SK-N-SH treated with all-trans-retinoic acid at 6 μM for 48 hours (cell line): ENCODE data around the gene CBX1.

ENCODE experiments used
- ATAC-seq: fragments of 200-7000 bp; cut with Tn5 transposase; 3 replicates; pipeline ENCODE4 v1.9.1; 2020; ENCODE audit warnings: mild to moderate bottlenecking, moderate library complexity
- BACH2 ChIP-seq: fragments of 250-450 bp; sonication (Bioruptor Pico); IDR thresholded peaks from 2 replicates; pipeline ENCODE4 v1.9.0; 2021; ENCODE audit warnings: mild to moderate bottlenecking, borderline replicate concordance
- CREB5 ChIP-seq: fragments of 250-450 bp; sonication (Bioruptor Pico); IDR thresholded peaks from 2 replicates; pipeline ENCODE4 v1.5.1; 2020; ENCODE audit warnings: low read depth, mild to moderate bottlenecking, moderate library complexity
- CSDC2 ChIP-seq: fragments of 250-450 bp; sonication (Bioruptor Pico); IDR thresholded peaks from 2 replicates; pipeline ENCODE4 v1.5.0; 2020; ENCODE audit warnings: mild to moderate bottlenecking, moderate library complexity
- CSRNP3 ChIP-seq: fragments of 250-450 bp; sonication (Bioruptor Pico); IDR thresholded peaks from 2 replicates; pipeline ENCODE4 v1.5.1; 2021; ENCODE audit warnings: mild to moderate bottlenecking, moderate library complexity
- ESRRG ChIP-seq: fragments of 250-450 bp; sonication (Bioruptor Pico); IDR thresholded peaks from 2 replicates; pipeline ENCODE4 v1.6.1; 2021; ENCODE audit warnings: mild to moderate bottlenecking
- GLIS3 ChIP-seq: fragments of 250-450 bp; sonication (Bioruptor Pico); IDR thresholded peaks from 2 replicates; pipeline ENCODE4 v1.5.0; 2020; ENCODE audit warnings: mild to moderate bottlenecking, moderate library complexity
- ISL1 ChIP-seq: fragments of 250-450 bp; sonication (Bioruptor Pico); IDR thresholded peaks from 2 replicates; pipeline ENCODE4 v2.1.2; 2022; ENCODE audit warnings: mild to moderate bottlenecking, moderate library complexity
- OSR1 ChIP-seq: fragments of 250-450 bp; sonication (Bioruptor Pico); IDR thresholded peaks from 2 replicates; pipeline ENCODE4 v1.8.0; 2022; ENCODE audit warnings: moderate library complexity, mild to moderate bottlenecking, inconsistent platforms
- POU6F1 ChIP-seq: fragments of 250-450 bp; sonication (Bioruptor Pico); IDR thresholded peaks from 2 replicates; pipeline ENCODE4 v1.8.0; 2021; ENCODE audit warnings: low read depth, mild to moderate bottlenecking, moderate library complexity, borderline replicate concordance
- PPARA ChIP-seq: fragments of 250-450 bp; sonication (Bioruptor Pico); IDR thresholded peaks from 2 replicates; pipeline ENCODE4 v1.5.0; 2020; ENCODE audit warnings: mild to moderate bottlenecking, borderline replicate concordance
- RARB ChIP-seq: fragments of 250-450 bp; sonication (Bioruptor Pico); IDR thresholded peaks from 2 replicates; pipeline ENCODE4 v1.8.0; 2021; ENCODE audit warnings: mild to moderate bottlenecking, moderate library complexity
- SNAI2 ChIP-seq: fragments of 250-450 bp; sonication (Bioruptor Pico); IDR thresholded peaks from 2 replicates; pipeline ENCODE4 v1.5.0; 2020; ENCODE audit warnings: mild to moderate bottlenecking, moderate library complexity
- TCF4 ChIP-seq: fragments of 250-450 bp; sonication (Bioruptor Pico); IDR thresholded peaks from 2 replicates; pipeline ENCODE4 v1.8.0; 2021; ENCODE audit warnings: mild to moderate bottlenecking, moderate library complexity, borderline replicate concordance
- TOX ChIP-seq: fragments of 250-450 bp; sonication (Bioruptor Pico); IDR thresholded peaks from 2 replicates; pipeline ENCODE4 v1.8.0; 2021; ENCODE audit warnings: mild to moderate bottlenecking, moderate library complexity, borderline replicate concordance
- TSHZ2 ChIP-seq: fragments of 250-450 bp; sonication (Bioruptor Pico); IDR thresholded peaks from 2 replicates; pipeline ENCODE4 v1.5.0; 2020; ENCODE audit warnings: mild to moderate bottlenecking, moderate library complexity
- ZC3H10 ChIP-seq: fragments of 250-450 bp; sonication (Bioruptor Pico); IDR thresholded peaks from 2 replicates; pipeline ENCODE4 v1.5.1; 2021; ENCODE audit warnings: mild to moderate bottlenecking, moderate library complexity
- ZFP3 ChIP-seq: fragments of 250-450 bp; sonication (Bioruptor Pico); IDR thresholded peaks from 2 replicates; pipeline ENCODE4 v1.5.0; 2020; ENCODE audit warnings: mild to moderate bottlenecking, moderate library complexity
- ZFP30 ChIP-seq: fragments of 450-650 bp; formaldehyde crosslinking; IDR thresholded peaks from 2 replicates; pipeline ENCODE4 v1.5.0; 2022; ENCODE audit warnings: mild to moderate bottlenecking, moderate library complexity
- ZNF565 ChIP-seq: fragments of 450-650 bp; formaldehyde crosslinking; conservative IDR thresholded peaks from 2 replicates; pipeline ENCODE4 v1.5.0; 2020; ENCODE audit warnings: low read depth, mild to moderate bottlenecking, moderate library complexity
- ZNF70 ChIP-seq: fragments of 450-650 bp; formaldehyde crosslinking; IDR thresholded peaks from 2 replicates; pipeline ENCODE4 v1.5.0; 2020; ENCODE audit warnings: mild to moderate bottlenecking, moderate library complexity
- ZNF8 ChIP-seq: fragments of 450-650 bp; formaldehyde crosslinking; IDR thresholded peaks from 2 replicates; pipeline ENCODE4 v1.5.0; 2020; ENCODE audit warnings: mild to moderate bottlenecking, moderate library complexity
- TF ChIP-seq, protein P1 (sequence below): fragments of 250-450 bp; sonication (Bioruptor Pico); IDR thresholded peaks from 2 replicates; pipeline ENCODE4 v1.8.0; 2020; ENCODE audit warnings: mild to moderate bottlenecking, moderate library complexity, borderline replicate concordance

CBX1 gene

DNA sequence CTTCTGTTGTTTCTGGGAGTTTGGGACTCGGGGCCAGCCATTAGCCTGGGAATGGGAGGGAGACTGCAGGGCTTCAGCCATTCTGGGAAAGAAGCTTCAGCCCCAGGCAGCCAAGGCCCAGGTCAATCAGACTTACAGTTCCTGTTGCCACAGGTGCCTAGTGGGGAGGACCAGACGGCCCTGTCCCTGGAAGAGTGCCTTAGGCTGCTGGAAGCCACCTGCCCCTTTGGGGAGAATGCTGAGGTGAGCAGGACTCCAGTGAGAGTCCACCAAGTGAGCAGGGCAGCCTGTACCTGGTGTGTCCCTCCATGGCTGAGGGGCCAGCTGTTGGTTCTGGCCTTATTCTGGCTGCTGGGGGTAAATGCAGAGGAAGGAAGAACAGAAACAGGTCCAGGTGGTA lies 44.4 kb downstream of the CBX1 start:
- ATAC-seq = no peak

DNA sequence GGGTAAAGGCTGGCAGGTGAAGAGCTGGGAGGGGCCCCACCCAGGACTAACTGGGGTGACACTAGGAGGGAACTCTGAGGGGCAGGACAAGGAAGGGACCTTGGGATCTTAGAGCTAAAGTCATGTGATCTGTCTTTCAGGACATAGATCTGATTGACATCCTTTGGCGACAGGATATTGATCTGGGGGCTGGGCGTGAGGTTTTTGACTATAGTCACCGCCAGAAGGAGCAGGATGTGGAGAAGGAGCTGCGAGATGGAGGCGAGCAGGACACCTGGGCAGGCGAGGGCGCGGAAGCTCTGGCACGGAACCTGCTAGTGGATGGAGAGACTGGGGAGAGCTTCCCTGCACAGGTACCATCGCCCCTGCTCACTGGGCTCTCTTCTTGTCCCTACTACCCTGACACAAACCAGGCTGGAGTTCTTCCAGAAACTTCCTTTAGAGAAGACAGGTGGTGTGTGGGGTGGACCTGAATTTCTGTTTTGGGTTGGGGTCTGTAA lies 45.0 kb downstream of the CBX1 start:
- no peak for ATAC-seq
- TF ChIP-seq ISL1 (CRISPR knock-in tag) = no peak
- TF ChIP-seq CSDC2 (CRISPR knock-in tag) = no peak
- no peak for TF ChIP-seq PPARA (CRISPR knock-in tag)
- TF ChIP-seq ZNF565 = no peak
- no peak for TF ChIP-seq ZNF8 (CRISPR knock-in tag)
- no peak for TF ChIP-seq TCF4 (CRISPR knock-in tag)
- TF ChIP-seq, protein P1, sequence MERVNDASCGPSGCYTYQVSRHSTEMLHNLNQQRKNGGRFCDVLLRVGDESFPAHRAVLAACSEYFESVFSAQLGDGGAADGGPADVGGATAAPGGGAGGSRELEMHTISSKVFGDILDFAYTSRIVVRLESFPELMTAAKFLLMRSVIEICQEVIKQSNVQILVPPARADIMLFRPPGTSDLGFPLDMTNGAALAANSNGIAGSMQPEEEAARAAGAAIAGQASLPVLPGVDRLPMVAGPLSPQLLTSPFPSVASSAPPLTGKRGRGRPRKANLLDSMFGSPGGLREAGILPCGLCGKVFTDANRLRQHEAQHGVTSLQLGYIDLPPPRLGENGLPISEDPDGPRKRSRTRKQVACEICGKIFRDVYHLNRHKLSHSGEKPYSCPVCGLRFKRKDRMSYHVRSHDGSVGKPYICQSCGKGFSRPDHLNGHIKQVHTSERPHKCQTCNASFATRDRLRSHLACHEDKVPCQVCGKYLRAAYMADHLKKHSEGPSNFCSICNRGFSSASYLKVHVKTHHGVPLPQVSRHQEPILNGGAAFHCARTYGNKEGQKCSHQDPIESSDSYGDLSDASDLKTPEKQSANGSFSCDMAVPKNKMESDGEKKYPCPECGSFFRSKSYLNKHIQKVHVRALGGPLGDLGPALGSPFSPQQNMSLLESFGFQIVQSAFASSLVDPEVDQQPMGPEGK = no peak
- no peak for TF ChIP-seq OSR1 (CRISPR knock-in tag)
- no peak for TF ChIP-seq BACH2 (CRISPR knock-in tag)
- TF ChIP-seq ZFP3 (CRISPR knock-in tag) = no peak
- TF ChIP-seq ZFP30 (CRISPR knock-in tag) = no peak
- TF ChIP-seq GLIS3 = no peak
- no peak for TF ChIP-seq ZNF70 (CRISPR knock-in tag)
- TF ChIP-seq SNAI2 (CRISPR knock-in tag) = no peak
- no peak for TF ChIP-seq CREB5 (CRISPR knock-in tag)
- no peak for TF ChIP-seq TSHZ2
- no peak for TF ChIP-seq TOX
- no peak for TF ChIP-seq ESRRG (CRISPR knock-in tag)

More for the DNA sequence above, 44.4 kb downstream of the CBX1 start:
- no peak for TF ChIP-seq ESRRG (CRISPR knock-in tag)
- TF ChIP-seq SNAI2 (CRISPR knock-in tag) = no peak
- no peak for TF ChIP-seq PPARA (CRISPR knock-in tag)
- no peak for TF ChIP-seq OSR1 (CRISPR knock-in tag)
- TF ChIP-seq ZC3H10 (CRISPR knock-in tag) = no peak

DNA sequence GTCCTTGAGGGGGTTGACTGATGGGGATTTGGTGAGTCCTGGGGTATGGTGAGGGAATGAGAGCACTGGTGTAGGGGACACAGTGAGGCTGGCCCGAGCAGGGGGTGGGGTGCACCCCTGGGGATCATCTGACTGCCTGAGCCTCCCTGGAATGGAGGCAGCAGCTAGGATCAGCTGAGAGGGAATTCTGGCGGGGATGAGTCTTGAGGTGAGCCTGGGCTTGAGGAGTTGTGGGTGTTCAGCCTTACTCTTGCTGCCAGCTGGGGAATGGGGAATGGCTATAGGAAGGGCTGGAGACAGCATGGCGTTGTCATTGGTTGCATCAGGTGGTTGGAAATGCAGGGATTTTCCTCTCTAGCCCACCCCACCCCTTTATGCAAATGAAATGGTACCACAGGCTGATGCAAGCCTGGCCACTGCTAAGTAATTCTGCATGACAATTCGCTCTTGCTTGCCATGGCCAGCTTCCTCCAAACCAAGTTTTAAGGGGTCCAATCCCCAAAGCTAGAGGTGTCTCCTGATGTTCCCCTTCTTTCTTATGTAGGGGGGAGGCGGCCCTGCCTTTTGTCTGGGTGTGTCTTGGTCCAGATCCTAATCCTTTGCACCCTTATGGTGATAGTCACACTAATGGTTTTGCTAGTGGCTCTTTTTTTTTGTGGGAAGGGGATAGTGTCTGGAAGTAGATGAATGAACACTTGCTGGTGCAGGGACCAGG lies 45.6 kb downstream of the CBX1 start:
- no peak for ATAC-seq
- no peak for TF ChIP-seq BACH2 (CRISPR knock-in tag)
- no peak for TF ChIP-seq CSRNP3 (CRISPR knock-in tag)
- no peak for TF ChIP-seq ZFP3 (CRISPR knock-in tag)
- TF ChIP-seq ESRRG (CRISPR knock-in tag) = no peak
- TF ChIP-seq ZC3H10 (CRISPR knock-in tag) = no peak
- no peak for TF ChIP-seq ZNF70 (CRISPR knock-in tag)
- no peak for TF ChIP-seq OSR1 (CRISPR knock-in tag)
- no peak for TF ChIP-seq ZNF565
- TF ChIP-seq POU6F1 (CRISPR knock-in tag) = no peak
- TF ChIP-seq ZFP30 (CRISPR knock-in tag) = no peak
- TF ChIP-seq RARB = no peak
- TF ChIP-seq, all 23 proteins: peak for 0
